Measurements from ENCODE around the gene OSTF1. TPM values are rescaled to one million over a fixed set of nuclear protein-coding genes. Genes with fewer than 3 reads are reported as not detected.

Gene OSTF1
- total and polyA plus RNA-seq, 2 experiments from 2014 or later = 15.6 to 24.0 TPM

GRCh38 chr9:75183306-75183705 lies 95.0 kb downstream of the OSTF1 start (continued):
- no peak for TF ChIP-seq CTCF (conservative IDR thresholded peaks at IDR 0.05; ENCODE audit: low read depth in 2 of 2)

- no peak overlapping the region for H3K27ac ChIP-seq (ENCODE audit: low read depth)
- DNase-seq (ENCODE audit: low spot score) (no peak), ATAC-seq (no peak)
- H3K4me1 ChIP-seq (ENCODE audit: insufficient read depth) = no peaks in the 10 kb centered on the region
- no peak overlapping the region for H2AFZ ChIP-seq
- H3K27me3 ChIP-seq (ENCODE audit: insufficient read depth) = no peaks in the 10 kb centered on the region
- no peaks in the 10 kb centered on the region for H3K9me2 ChIP-seq (ENCODE audit: insufficient read depth)
- no peaks in the 10 kb centered on the region for H3F3A ChIP-seq (replicated peaks; ENCODE audit: low read depth)
- no peaks in the 10 kb centered on the region for H3K36me3 ChIP-seq (ENCODE audit: insufficient read depth)
- H3K36me3 Mint-ChIP-seq (ENCODE audit: low read depth) = no peaks in the 10 kb centered on the region
- peaks cover under 1% of the 10 kb centered on the region for H3K27me3 Mint-ChIP-seq (ENCODE audit: insufficient read depth, low read depth, poor library complexity)
- no peak overlapping the region for H3K4me3 Mint-ChIP-seq
- no peaks in the 10 kb centered on the region for H3K79me2 ChIP-seq (replicated peaks; ENCODE audit: insufficient read depth)
- H3K4me1 Mint-ChIP-seq = no peaks in the 10 kb centered on the region
- H3K9me3 Mint-ChIP-seq = no peaks in the 10 kb centered on the region
- no peak overlapping the region for H3K27ac Mint-ChIP-seq
- H3K4me2 ChIP-seq = no peak overlapping the region
- no peak overlapping the region for H3K4me3 ChIP-seq
- no peaks in the 10 kb centered on the region for H4K20me1 ChIP-seq (replicated peaks; ENCODE audit: insufficient read depth)
- TF ChIP-seq CTCF (conservative IDR thresholded peaks at IDR 0.05; ENCODE audit: low read depth in 2 of 2) = no peak
- TF ChIP-seq ZNF331 (CRISPR knock-in tag; IDR thresholded peaks at IDR 0.05; ENCODE audit: low read depth) = no peak
- no peak for TF ChIP-seq CREB1 (CRISPR knock-in tag; IDR thresholded peaks at IDR 0.05; ENCODE audit: low read depth)
- TF ChIP-seq NANOG (IDR thresholded peaks at IDR 0.05; ENCODE audit: borderline replicate concordance) = no peak
- TF ChIP-seq ZNF114 (CRISPR knock-in tag; IDR thresholded peaks at IDR 0.05) = no peak
- TF ChIP-seq STAT1 (IDR thresholded peaks at IDR 0.05; ENCODE audit: unreplicated experiment) = no peak
- TF ChIP-seq ZNF462 (CRISPR knock-in tag; IDR thresholded peaks at IDR 0.05) = no peak
- TF ChIP-seq JUNB (IDR thresholded peaks at IDR 0.05; ENCODE audit: unreplicated experiment) = no peak
- TF ChIP-seq EZH2phosphoT487 (IDR thresholded peaks at IDR 0.05; ENCODE audit: unreplicated experiment) = no peak
- TF ChIP-seq ETS1 (IDR thresholded peaks at IDR 0.05) = no peak
- no peak for TF ChIP-seq EZH2 (IDR thresholded peaks at IDR 0.05; ENCODE audit: low read depth, unreplicated experiment)
These were observed 96.2 kb downstream of the OSTF1 start for GRCh38 chr9:75184471-75184870.
